ENCODE results near the gene HDAC8. TPM values are rescaled to one million over a fixed set of nuclear protein-coding genes. Genes with fewer than 3 reads are reported as not detected.
"Not testable (repeated sequence)": the region's sequence is repeated elsewhere in the genome, so short reads cannot be mapped to it uniquely, and the experiment has no call there.

HDAC8 gene
- total RNA-seq, 1 donor from 2014 or later = 32.0 TPM

DNA sequence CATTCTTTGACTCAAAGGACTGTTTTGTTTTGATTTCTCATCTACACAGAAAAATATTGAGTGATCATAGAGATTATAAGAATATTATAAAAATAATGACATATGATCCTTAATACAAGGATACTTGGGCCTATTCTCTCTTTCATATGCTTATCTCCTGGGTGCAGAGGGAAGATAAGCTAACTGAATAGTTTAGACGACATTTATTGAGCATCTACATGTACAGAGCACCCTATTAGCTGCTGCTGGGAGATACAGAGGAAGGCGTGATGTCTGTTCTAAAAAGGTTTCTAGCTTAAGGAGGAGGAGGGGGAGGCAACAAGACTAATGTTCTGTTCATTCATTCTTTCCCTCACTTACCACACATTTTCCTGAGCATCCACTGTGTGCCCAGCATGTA lies 106.8 kb downstream of the HDAC8 start:
- intact Hi-C loops (cut with micrococcal nuclease) = no loop called here

DNA sequence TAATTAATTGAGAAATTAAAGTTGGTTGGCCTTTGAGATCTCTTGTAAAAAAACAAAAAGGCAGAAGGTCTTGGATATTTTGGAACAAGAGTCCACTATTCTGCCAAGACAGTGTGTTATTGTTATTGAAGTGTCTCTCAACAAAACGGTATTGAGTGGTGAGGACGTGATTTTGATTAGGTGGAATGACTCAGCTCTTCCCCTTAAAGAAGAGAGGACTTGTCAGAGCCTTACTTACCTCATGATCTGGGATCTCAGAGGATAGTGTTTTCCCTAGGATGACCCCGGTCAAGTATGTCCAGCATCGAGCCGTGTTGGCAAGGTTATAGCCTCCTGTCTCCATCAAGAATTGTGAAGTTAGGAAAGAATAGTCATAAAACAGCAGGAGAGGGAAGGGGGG lies 110.9 kb downstream of the HDAC8 start:
- intact Hi-C loops (cut with micrococcal nuclease) = no loop called here

GRCh38 chrX:72461288-72461687 lies 111.4 kb downstream of the HDAC8 start:
- intact Hi-C loops (cut with micrococcal nuclease) = no loop called here

DNA sequence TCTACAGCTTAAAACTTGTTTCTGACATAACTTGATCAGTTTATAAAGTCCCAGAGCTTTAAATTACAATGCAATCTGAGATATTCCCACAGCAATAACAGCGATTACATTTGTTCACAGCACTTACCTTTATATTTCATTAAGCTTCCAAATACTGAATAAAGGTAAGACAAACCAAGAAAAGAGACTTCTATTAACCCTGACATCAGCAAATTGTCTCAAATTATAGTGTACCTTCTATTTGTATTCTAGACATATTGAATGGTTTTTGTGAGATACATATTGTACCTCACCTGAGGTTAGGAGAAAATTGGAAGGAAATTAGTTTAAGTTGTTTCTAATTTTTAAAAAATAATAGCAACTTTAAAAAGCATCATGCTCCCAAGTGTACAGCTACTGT lies 111.9 kb downstream of the HDAC8 start:
- intact Hi-C loops (cut with micrococcal nuclease) = no loop called here

DNA sequence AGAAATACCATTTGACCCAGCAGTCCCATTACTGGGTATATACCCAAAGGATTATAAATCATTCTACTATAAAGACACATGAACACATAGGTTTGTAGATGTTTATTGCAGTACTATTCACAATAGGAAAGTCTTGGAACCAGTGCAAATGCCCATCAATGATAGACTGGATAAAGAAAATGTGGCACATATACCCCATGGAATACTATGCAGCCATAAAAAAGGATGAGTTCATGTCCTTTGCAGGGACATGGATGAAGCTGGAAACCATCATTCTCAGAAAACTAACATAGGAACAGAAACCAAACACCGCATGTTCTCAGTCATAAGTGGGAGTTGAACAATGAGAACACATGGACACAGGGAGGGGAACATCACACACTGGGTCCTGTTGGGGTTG lies 123.6 kb downstream of the HDAC8 start:
- intact Hi-C loops (cut with micrococcal nuclease) = not testable (repeated sequence)

DNA sequence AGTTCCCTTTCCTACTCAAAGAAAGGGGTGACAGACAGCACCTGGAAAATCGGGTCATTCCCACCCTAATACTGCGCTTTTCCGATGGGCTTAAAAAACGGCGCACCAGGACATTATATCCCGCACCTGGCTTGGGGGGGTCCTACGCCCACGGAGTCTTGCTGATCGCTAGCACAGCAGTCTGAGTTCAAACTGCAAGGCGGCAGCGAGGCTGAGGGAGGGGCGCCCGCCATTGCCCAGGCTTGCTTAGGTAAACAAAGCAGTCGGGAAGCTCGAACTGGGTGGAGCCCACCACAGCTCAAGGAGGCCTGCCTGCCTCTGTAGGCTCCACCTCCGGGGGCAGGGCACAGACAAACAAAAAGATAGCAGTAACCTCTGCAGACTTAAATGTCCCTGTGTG lies 131.9 kb downstream of the HDAC8 start:
- intact Hi-C loops (cut with micrococcal nuclease) = not testable (repeated sequence)

DNA sequence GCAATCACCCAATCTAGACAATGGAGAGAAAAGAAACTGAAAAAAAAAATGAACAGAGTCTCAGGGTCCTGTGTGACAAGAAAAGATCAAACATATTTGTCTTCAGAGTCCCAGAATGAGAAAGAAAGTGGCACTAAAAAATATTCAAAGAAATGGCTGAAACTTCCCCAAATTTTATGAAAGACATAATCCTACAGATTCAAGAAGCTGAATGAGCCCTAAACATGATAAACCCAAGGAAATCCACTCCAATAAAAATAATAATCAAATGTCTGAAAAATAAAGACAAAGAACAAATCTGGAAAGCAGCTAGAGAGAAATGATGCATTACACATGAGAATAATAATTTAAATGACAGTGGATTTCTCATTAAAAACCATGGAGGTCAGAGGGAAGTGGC lies 136.6 kb downstream of the HDAC8 start:
- intact Hi-C loops (cut with micrococcal nuclease) = no loop called here

GRCh38 chrX:72430405-72430968 lies 142.2 kb downstream of the HDAC8 start:
- intact Hi-C loops (cut with micrococcal nuclease) = no loop called here

DNA sequence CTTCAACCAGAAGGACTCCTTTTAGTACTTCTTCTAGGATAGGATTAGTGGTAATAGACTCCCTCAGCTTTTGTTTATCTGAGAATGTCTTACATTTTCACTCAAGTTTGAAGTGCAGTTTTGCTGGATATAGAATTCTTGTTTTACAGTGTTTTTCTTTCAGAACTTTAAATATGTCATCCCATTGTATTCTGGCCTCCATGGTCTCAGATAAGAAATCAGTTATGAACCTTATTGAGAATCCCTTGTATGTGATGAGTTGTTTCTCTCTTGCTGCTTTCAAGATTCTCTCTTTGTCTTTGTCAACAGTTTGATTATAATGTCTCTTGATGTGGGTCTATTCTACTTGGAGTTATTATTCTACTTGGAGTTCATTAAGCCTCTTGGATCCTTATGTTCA lies 150.8 kb downstream of the HDAC8 start:
- intact Hi-C loops (cut with micrococcal nuclease) = no loop called here

GRCh38 chrX:72409993-72410392 lies 162.7 kb downstream of the HDAC8 start:
- intact Hi-C loops (cut with micrococcal nuclease) = no loop called here

DNA sequence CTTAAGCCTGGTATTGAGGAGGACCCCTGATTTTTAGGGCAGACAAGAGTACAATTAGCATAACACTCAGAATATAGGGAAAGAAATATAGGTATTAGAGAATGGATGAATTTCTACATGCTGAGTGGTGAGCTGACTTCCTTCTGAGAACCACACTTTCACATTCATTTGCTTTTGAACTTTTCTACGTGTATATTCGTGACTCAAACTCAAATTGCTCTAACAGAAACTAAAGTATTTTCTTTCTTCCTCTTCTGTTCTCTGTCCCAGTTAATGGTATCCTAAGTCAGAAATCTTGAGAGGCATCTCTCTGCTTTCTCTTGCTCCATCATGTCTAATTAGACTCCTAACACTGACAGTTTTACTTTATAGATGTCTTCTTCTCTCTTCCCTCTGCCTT lies 163.8 kb downstream of the HDAC8 start:
- intact Hi-C loops (cut with micrococcal nuclease) = no loop called here

- intact Hi-C loops (cut with micrococcal nuclease) = not testable (repeated sequence)
These were observed 167.5 kb downstream of the HDAC8 start for GRCh38 chrX:72405136-72405535.

GRCh38 chrX:72402614-72403013 lies 170.0 kb downstream of the HDAC8 start:
- intact Hi-C loops (cut with micrococcal nuclease) = no loop called here

DNA sequence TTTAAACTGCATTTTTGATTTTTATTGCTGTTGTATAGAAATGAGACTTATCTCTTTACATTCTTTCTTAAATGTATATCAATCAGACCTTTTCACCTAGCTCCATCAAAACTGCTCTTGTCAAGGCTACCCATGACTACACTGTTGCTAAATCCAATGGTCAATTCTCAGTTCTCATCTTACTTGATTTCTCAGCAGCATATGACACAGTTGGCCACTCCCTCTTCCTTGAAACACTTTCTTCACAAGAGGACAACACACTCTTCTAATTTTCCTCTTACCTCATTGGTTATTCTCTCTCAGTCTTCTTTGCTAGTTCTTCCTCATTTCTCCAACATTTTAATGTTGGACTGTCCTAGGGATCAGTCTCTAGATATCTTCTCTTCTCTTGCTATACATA lies 172.8 kb downstream of the HDAC8 start:
- intact Hi-C loops (cut with micrococcal nuclease) = no loop called here

DNA sequence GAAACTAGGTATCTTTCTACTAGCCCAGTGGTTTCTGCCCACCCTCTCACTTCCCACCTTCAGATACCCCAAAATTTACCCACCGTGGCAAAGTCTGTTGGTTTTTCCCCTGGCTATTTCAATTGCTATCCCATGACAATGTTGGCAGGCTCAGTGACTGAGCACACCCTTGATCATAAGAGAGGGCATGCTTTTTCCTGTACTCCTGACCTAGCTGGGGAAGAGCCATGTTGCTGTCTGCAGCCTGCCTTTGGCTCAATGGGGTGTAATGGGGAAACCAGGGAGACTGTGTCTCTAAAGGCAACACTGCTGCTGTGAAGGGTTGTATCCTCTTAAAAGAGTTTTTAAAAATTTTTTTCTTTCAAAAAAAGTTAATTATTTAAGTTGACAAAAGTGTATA lies 176.5 kb downstream of the HDAC8 start:
- intact Hi-C loops (cut with micrococcal nuclease) = no loop called here

DNA sequence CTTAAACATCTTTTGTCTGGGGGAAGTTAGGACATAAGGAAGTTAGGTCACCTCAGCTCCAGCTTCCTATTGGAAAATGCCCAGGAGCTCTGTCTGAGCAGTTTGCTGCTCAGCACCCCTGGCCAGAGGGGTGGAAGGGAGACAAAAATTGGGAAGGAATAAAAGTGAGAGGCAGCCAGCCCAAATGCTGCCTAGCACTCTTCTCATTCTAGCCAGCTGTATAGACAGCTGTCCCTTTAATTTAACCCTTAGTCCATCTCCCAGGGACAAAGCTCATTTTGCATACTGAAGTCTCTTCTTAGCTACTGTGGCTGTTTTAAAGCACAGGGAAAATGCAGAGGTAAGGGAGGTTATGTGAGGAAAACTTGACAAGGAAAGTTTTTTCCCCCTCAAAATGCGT lies 177.4 kb downstream of the HDAC8 start:
- intact Hi-C loops (cut with micrococcal nuclease) = no loop called here

- intact Hi-C loops (cut with micrococcal nuclease) = no loop called here
These were observed 178.0 kb downstream of the HDAC8 start for GRCh38 chrX:72394518-72395170.

DNA sequence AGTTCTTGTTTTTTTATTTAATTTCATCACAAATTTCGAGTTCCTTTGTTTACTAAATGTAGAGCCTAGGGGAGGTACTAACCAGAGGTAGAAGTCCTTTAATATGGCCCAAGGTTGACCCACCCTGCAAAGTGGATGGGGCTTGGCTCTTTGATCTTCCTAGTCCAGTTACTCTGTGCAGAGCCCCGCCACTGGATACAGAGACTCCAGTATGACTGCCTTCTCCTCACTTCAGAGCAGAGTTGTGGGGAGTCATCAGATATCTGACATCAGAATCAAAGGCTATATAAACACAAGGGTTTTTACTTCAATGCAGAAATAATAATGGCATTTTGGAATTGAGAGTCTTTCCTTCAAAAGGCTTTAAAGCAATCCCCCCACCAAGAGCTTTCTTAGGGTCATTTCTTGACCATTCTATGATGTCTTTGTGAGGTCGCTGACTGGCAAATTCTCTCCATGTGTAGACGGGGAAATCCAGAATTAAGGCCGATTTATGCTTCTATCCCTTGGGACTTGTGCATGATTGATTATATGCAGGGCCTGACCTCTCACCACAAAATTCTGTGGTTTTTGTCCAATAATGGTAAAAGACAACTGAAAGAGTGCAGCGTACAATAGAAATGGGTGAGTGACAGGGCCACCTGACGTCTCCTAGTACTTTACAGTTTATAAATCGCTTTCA lies 178.7 kb downstream of the HDAC8 start:
- intact Hi-C loops (cut with micrococcal nuclease) = no loop called here

- intact Hi-C loops (cut with micrococcal nuclease) = no loop called here
These were observed 179.5 kb downstream of the HDAC8 start for GRCh38 chrX:72392816-72393800.

GRCh38 chrX:72392042-72392441 lies 180.6 kb downstream of the HDAC8 start:
- intact Hi-C loops (cut with micrococcal nuclease) = no loop called here

DNA sequence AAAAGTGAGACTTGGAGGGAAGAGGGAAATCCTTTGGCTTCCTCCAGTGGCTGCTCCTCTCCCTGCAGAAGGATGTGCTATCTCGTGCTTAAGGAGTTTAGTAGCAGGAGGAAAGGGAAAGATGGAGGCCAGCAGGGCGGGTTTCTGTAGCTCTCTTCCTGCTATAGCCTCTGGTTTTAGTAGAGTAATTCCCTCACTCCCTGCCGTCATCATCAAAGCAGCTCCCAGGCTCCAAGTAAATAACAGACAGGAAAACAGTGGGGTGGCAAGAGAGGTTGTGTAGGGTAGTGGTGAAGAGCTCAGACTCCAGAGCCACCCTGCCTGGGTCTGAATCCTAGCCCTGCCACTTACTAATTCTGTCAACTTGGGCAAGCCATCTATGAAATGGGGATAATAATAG lies 185.4 kb downstream of the HDAC8 start:
- intact Hi-C loops (cut with micrococcal nuclease) = no loop called here

DNA sequence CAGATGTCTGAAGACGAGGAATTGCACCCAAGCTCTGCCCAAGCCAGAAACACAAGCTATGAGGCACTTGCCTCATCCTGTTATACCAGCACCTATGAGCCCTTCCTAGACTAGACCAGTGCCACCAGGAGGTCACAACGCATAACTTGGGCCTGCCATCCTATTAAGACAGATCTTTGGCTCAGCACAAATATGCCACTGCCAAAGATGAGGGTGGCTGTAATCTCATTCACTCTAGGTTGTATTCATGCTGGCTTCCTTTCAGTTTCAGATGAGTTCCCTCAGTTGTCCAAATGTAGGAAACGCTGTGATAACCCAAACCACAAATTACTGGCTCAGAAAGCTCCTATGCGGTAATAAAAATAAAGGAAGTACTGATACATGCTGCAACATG lies 190.4 kb downstream of the HDAC8 start:
- intact Hi-C loops (cut with micrococcal nuclease) = no loop called here

Measured in T-helper 1 cell treated with Interleukin-12 subunit alpha and Interleukin-12 subunit beta and Interleukin-4 antibody, amounts not matched to agents 30 ng/mL and 1 ng/mL, for 36 hours (primary cell).